HEK293 (cell line): ENCODE measurements around the gene LNPEP.

Source experiments
- CTCF ChIA-PET: fragments of 350-600 bp; formaldehyde crosslinking; extraction: SDS; loops from one replicate; lab custom pipeline; 2021; ENCODE audit warnings: antibody characterized with exemption; lab: Yijun Ruan, JAX
- POLR2A ChIA-PET: fragments of 300-600 bp; formaldehyde crosslinking; extraction: SDS; loops from one replicate; lab custom pipeline; 2020; ENCODE audit warnings: antibody characterized with exemption, inconsistent platforms; lab: Yijun Ruan, JAX
- H3K27ac ChIP-seq: fragments of 200-500 bp; sonication (Bioruptor generic); 2 replicates; pipeline ENCODE4 v1.5.1; 2014; ENCODE audit warnings: low read depth, low read length, control low read depth, inconsistent platforms; ENCODE audit errors: extremely low read depth
- H3K36me3 ChIP-seq, 2 experiments: fragments of 200-500 bp in 1 of 2; sonication (Bioruptor generic) in 1 of 2; 1 replicate in 1 of 2; 2 replicates in 1 of 2; pipeline ENCODE4 v1.5.1; 2014 to 2017; ENCODE audit warnings: inconsistent platforms in 2 of 2, low read length in 2 of 2; ENCODE audit not compliant: control insufficient read depth in 2 of 2, insufficient read depth in 1 of 2
- H3K4me1 ChIP-seq: fragments of 200-500 bp; sonication (Bioruptor generic); 2 replicates; pipeline ENCODE4 v1.5.1; 2014; ENCODE audit warnings: mild to moderate bottlenecking, low read length, inconsistent platforms; ENCODE audit not compliant: control insufficient read depth, insufficient read depth
- H3K4me3 ChIP-seq: 2 replicates; pipeline ENCODE4 v1.5.1; 2011; ENCODE audit warnings: low read depth, mild to moderate bottlenecking, control low read depth, low read length, moderate library complexity
- H3K9me3 ChIP-seq: fragments of 200-500 bp; sonication (Bioruptor generic); 2 replicates; pipeline ENCODE4 v1.5.1; 2014; ENCODE audit warnings: low read depth, low read length, inconsistent platforms; ENCODE audit not compliant: control insufficient read depth, insufficient read depth
- KLF7 ChIP-seq: fragments of 450-650 bp; formaldehyde crosslinking; IDR thresholded peaks from 2 replicates; pipeline ENCODE4 v1.5.1; 2016; ENCODE audit warnings: missing biosample characterization, missing genetic modification characterization, borderline replicate concordance
- ZNF132 ChIP-seq: fragments of 450-650 bp; formaldehyde crosslinking; IDR thresholded peaks from 2 replicates; pipeline ENCODE4 v1.5.1; 2017; ENCODE audit warnings: missing biosample characterization, missing genetic modification characterization, borderline replicate concordance
- ZNF221 ChIP-seq: fragments of 450-650 bp; formaldehyde crosslinking; IDR thresholded peaks from 2 replicates; pipeline ENCODE4 v1.5.1; 2017; ENCODE audit warnings: missing biosample characterization, missing genetic modification characterization, borderline replicate concordance
- ZNF521 ChIP-seq: fragments of 450-650 bp; formaldehyde crosslinking; IDR thresholded peaks from 2 replicates; pipeline ENCODE4 v1.5.1; 2017; ENCODE audit warnings: missing biosample characterization, mild to moderate bottlenecking, missing genetic modification characterization
- ZNF626 ChIP-seq: fragments of 450-650 bp; sonication (Bioruptor Pico); formaldehyde crosslinking; IDR thresholded peaks from 2 replicates; pipeline ENCODE4 v1.5.1; 2018; ENCODE audit warnings: missing biosample characterization, missing genetic modification characterization, inconsistent platforms
- ZNF645 ChIP-seq: fragments of 450-650 bp; formaldehyde crosslinking; IDR thresholded peaks from 2 replicates; pipeline ENCODE4; 2016; ENCODE audit warnings: missing biosample characterization, missing genetic modification characterization

LNPEP gene

DNA sequence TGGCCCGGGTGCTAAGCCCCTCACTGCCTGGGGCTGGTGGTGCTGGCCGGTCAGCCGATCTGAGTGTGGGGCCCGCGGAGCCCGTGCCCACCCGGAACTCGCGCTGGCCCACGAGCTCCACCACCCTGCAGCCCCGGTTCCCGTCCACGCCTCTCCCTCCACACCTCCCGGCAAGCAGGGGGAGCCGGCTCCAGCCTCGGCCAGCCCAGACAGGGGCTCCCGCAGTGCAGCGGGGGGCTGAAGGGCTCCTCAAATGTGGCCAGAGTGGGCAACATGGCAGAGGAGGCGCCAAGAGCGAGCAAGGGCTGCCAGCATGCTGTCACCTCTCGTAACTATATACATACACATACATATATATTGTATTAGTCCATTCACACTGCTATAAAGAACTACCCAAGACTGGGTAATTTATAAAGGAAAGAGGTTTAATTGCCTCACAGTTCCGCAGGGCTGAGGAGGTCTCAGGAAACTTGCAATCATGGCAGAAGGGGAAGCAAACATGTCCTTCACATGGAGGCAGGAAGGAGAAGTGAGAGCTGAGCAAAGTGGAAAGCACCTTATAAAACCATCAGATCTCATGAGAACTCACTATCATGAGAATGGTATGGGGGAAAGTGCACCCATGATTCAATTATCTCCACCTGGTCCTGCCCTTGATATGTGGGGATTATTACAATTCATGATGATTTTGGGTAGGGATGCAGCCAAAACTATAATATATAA, 149.7 kb downstream of the LNPEP start:
- H3K9me3 ChIP-seq = no peaks in the 10 kb centered on the region
- no peaks in the 10 kb centered on the region for H3K4me1 ChIP-seq
- H3K4me3 ChIP-seq = no peak overlapping the region
- H3K27ac ChIP-seq = no peak overlapping the region
- no peaks in the 10 kb centered on the region for H3K36me3 ChIP-seq
- TF ChIP-seq KLF7 = no peak
- TF ChIP-seq ZNF221 (tag by site-specific recombination) = no peak
- no peak for TF ChIP-seq ZNF132 (tag by site-specific recombination)
- no peak for TF ChIP-seq ZNF645 (tag by site-specific recombination)
- TF ChIP-seq ZNF521 (tag by site-specific recombination) = no peak
- 0 out of 2 replicates have a peak, but pooled peaks have one; percentile 10 for TF ChIP-seq ZNF626 (tag by site-specific recombination)
- ChIA-PET POLR2A (no interaction called here), CTCF (interaction anchor here (0.8 kb wide), 1 partner anchor 54 kb away, joined by 3 read pairs; no protein-coding TSS in a partner anchor)
